LNCaP clone FGC (cell line): Measurements from ENCODE around the gene DGKD.

Source experiments
- DNase-seq: peaks from one replicate; pipeline ENCODE4 v3.0.0-alpha.2; 2011; ENCODE audit warnings: low read depth
- H3K4me3 ChIP-seq: 2 replicates; pipeline ENCODE4 v1.5.1; 2011; ENCODE audit warnings: mild to moderate bottlenecking, low read depth, low read length, control low read depth
- CTCF ChIP-seq: IDR thresholded peaks from 2 replicates; pipeline ENCODE4 v1.5.1; 2012; ENCODE audit warnings: mild to moderate bottlenecking; ENCODE audit not compliant: control insufficient read depth, insufficient read depth; ENCODE audit errors: extremely low read depth

The DGKD gene

GRCh38 chr2:233319256-233319655 lies 35.0 kb upstream of the DGKD start:
- no peak for DNase-seq
- TF ChIP-seq CTCF: no peak
- H3K4me3 ChIP-seq: no peak overlapping the region

- TF ChIP-seq CTCF: no peak
Observed at GRCh38 chr2:233320470-233320869, 33.8 kb upstream of the DGKD start.

GRCh38 chr2:233321166-233321565 lies 33.1 kb upstream of the DGKD start:
- no peak overlapping the region for H3K4me3 ChIP-seq
- no peak for TF ChIP-seq CTCF
- no peak for DNase-seq

More at GRCh38 chr2:233320470-233320869, 33.8 kb upstream of the DGKD start:
- H3K4me3 ChIP-seq: no peak overlapping the region
- no peak for DNase-seq

- no peak for TF ChIP-seq CTCF
- no peak for DNase-seq
Observed at GRCh38 chr2:233323851-233324250, 30.4 kb upstream of the DGKD start.

GRCh38 chr2:233325256-233325655 lies 29.0 kb upstream of the DGKD start:
- DNase-seq: no peak
- H3K4me3 ChIP-seq: no peak overlapping the region
- no peak for TF ChIP-seq CTCF

More at GRCh38 chr2:233323851-233324250, 30.4 kb upstream of the DGKD start:
- no peak overlapping the region for H3K4me3 ChIP-seq

- H3K4me3 ChIP-seq: no peak overlapping the region
- TF ChIP-seq CTCF: no peak
- DNase-seq: no peak
Observed at GRCh38 chr2:233325814-233326213, 28.5 kb upstream of the DGKD start.

- H3K4me3 ChIP-seq: no peak overlapping the region
- no peak for TF ChIP-seq CTCF
- DNase-seq: no peak
Observed at GRCh38 chr2:233326500-233326899, 27.8 kb upstream of the DGKD start.
